ENCODE results near the gene SPRYD3.

Gene SPRYD3

DNA sequence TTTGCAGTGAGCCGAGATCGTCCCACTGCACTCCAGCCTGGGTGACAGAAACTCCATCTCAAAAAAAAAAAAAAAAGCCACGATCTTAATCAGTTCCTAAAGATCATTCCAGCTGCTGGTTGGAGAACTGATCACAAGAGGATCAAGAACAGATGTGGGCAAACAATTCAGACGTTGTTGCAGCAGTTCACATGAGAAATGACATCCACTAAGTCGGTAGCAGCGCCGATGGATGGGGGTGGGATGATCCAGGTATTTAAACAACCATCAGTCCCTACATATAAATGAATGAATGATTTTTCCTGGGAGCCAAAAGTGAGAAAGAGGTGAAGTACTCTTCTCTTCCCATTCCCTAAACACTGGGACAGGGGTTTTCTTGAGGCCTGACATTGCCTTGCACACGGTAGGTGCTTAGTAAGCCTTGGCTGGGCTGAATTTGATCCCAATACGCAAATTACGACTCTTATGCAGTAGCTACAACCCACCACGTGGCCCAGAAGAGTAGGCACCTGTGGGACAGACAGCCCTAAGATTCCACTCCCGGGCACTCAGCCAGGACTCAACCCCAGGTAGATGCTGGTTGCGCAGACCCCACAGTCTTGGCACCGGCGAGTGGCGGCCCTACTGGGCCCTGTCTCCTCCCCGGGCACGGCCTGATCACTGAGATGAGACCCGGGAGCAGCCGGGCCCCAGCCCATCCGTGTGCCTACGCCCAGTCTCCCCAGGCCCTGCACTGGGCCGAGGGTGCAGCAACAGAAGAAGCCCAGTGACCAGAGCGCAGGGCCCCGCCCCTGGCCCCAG, 565 bp downstream of the SPRYD3 start:
- DNase-seq (ENCODE audit: low read depth, low spot score), result no peak

DNA sequence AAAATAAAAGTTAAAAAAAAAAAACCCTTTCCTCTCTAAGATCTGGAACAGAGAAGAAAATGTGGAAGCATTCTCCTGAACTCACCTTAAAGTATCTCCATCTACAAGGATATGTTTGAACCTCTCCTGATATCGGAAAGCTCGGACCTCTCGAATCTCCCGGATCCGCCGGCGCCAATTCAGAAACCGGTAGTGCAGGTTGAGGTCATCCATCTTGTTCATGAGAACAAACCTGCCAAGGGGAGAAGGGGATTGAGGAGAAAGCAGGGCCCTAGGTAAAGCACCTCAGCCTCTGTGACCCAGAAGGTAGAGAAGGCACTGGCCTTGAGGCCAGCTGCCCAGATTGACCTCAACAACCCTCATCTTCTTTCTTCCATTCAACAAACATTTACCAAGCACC, 2.2 kb downstream of the SPRYD3 start:
- no peak for DNase-seq (ENCODE audit: low read depth, low spot score)

DNA sequence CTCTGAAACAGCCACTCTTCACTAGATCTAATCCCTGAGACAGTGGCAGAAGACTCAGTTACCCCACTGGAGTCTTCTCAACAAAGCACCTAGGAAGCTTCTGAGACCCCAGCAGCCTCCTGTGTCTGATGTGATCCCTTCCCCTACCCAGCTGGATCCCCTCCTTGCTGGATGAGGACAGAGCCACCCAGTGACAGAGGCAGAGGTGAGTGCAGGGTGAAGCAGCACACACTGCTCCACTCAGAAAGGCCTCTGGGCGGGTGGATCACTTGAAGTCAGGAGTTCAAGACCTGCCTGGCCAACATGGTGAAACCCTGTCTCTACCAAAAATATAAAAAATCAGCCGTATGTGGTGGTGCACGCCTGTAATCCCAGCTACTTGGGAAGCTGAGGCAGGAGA, 2.7 kb downstream of the SPRYD3 start:
- no peak for DNase-seq (ENCODE audit: low read depth, low spot score)

DNA sequence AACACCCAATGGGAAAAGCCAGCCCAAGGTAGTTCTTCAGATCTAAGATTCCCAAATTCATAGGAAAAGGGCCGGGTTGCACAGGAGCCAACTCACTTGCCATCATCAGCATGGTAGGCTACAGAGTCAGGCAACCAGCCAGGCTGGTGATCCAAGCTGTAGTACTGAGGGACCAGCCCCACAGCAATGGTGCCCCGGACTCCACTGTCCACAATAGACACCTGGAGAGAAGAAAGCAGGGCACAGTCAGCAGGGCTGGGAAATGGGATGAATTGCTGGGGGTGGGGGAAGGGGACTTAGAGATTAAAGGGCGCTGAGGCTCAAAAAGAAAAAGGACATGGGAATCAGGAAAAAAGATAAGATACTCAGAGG, 4.2 kb downstream of the SPRYD3 start:
- no peak for DNase-seq (ENCODE audit: low read depth, low spot score)

DNA sequence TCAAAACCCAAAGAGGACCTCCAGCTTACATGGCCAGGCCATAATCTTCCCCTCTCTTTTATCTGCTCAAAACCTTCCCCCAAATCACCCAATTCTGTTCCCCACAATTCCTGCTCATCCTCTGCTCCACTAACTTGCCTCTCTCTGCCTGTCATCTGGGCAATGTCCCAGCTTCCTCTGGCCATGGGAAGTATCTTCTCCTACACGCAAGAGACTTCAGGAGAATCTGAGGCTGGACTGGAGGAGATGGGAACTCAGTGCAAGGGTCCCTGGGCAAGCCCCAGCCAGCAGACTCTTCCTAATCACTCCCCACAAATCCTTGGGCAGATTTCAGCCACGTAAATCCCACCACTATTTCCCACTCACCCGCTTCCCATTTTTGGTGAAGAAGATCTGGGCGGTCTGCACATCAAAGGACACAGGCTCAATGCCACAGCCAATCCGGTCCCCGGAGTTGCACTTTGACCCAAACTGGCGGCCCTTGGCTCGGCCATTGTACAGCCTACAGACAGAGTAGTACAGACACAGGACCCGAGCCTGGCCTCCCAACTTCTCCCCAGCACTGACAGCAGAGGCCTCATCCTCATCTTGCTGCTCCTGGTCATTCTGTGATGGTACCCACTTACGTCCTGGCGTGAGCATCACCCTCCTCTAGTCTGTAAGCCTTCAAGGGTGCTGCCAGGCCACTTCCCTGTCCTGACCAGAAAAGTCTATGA, 4.7 kb downstream of the SPRYD3 start:
- DNase-seq (ENCODE audit: low read depth, low spot score), result no peak

DNA sequence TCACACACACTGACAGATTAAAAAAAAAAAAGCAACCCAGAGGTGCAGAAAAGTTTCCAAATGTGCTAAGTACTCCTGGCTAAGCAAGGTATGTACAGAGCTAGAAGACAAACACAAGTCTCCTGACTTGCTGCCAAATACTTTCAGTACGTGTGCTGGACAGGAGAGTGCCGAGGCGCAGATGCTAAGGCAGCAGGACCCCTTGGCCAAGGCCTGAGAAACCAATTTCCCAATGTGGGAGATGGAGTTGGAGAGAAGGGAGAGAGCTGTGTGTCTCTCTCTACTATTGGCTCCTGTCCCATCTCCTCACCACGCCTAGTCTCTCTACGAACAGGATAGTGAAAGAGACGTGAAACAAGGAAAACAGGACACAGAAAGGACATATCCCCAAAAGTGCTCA, 5.3 kb downstream of the SPRYD3 start:
- DNase-seq (ENCODE audit: low read depth, low spot score), result no peak

DNA sequence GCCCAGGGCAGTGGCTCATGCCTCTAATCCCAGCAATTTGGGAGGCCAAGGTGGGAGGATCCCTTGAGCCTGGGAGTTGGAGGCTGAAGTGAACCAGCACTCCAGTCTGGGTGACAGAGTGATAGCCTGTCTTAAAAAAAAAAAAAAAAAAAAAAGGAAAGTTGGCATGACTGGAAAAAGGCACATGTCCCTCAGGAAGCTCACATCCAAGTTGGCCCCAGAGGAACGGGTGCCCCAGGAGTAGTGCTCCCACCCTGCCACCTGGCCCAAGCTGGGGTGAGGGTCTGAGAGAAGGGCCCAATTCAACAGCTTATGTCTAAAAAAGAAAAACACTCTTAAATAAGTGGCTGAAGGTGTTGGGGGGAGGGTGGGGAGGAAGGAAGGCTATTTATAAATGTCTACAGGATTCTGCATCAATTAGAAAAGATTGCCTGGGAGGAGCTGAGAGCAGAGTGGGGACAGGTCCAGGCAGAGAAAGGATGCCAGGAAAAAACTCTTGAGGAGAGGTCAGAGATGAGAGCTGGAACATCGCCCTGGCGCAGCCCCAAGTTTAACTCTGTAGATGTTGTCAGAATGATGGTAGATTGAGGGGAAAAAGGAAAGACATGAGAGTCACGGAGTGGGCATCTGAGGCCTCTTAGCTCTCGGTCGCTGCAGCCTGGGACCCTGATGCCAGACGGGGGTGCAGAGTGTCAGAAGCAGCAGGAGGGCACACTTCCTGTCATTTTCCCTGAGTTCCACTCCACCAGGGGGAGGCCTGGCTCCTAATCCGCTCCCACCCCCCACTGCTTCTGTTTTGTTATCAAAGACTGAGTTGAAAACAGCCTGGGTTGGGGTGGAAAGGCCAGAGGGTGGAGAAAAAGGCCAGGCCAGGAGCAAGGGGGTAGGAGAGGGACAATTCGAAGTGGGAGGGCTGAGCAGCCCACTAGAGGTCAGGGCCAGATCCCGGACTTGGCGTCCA, 7.3 kb downstream of the SPRYD3 start:
- no peak for DNase-seq (ENCODE audit: low read depth, low spot score)

DNA sequence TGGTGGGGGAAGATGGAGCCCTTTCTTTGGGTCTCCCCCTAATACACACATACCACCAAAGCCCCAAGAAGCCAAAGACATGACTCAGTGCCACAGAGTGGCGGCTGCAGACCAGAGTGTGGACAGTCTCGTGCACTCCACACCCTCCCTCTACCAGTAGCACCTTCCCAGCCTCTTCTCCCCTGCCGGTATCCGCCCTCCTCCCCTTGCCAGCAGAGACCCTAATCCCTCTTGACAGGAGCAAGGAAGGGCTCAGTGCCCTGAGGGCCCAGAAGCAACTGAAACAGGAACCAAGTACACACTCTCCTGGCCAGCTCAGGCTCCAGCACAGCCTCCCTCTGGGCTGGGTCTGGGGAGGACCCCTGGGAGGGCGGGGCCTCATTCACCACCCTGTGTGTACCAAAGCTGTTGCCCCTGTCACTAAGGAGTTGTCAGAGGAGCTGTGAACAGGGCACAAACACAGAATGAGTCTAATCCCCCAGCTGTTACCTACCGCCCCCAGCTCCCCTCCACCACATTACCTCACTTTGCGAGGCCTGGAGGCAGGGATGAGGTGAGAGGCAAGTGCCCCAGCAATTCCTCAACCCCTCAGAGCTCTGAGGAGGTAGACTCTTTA, 8.2 kb downstream of the SPRYD3 start:
- DNase-seq (ENCODE audit: low read depth, low spot score), result peak; percentile 84

DNA sequence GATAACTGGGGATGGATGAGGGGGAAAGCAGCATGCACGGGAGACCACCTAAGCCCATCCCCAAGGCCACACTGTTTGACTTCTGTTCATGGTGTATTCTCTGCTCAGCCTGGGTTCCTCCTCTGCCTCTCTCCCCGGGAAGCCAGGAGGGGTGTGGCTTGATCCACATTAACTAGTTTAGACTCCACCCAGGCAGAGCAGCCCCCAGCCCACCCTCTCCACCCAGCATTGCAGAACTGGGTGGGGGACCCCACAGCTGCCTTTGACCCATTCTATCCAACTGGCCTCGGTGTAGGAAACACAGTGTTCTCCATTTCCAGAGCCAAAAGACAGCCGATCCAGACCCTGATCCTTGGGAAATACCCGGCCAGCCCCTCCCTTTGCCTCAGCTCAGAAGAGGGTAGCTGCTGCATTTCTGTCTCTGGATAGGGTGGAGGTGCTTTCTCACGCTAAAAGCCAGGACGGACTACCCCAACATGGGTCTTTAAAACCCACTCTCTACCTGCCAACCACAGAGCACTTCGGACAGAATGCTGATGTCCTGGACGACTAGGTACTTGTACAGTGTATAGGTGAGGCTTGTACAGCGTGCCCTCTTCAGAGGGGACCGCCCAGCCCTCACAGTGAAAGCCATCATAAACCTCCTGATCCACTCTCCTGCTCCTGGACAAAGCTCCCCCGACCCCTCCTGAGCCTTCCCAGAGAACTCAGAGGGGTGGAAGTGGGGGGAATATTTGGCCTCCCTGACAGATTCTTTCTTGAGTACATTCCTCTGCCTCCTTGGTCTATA, 9.4 kb downstream of the SPRYD3 start:
- no peak for DNase-seq (ENCODE audit: low read depth, low spot score)

DNA sequence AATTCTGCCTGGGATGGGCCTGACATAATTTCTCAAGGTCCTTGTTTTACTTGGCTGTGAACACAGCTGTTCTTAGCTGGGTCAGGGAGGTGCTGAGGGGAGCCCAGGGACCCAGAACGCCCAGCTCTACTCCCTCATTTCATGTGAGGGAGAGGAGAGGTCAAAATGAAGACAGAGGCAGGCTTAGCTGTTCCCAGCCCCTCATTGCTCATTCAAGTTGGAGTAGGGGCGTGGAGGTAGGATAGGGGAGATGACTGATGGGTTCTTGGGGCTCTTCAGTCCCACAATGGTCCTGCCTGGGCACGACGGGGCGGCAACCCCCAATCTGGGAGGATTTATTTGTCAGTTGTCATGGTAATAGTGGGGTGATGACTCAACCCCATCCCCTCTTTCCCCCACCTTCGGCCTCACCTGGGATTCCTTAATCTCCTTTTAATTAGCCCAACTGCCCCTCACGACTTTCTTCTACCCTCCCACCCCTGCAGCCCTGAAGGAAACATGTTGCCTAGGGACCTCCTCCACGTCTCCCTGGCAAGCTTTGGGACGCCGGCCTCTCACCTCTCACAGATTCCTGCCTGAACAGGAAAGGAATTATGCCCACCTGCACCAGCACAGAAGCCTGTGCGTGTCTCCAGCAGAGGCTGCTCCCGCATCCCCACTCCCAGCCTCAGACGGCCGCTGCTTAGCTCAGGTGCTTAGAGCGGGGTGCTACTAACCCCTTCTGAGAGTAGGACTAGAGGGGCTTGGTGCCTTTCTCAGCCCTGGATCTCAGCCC, 10.2 kb downstream of the SPRYD3 start:
- no peak for DNase-seq (ENCODE audit: low read depth, low spot score)

DNA sequence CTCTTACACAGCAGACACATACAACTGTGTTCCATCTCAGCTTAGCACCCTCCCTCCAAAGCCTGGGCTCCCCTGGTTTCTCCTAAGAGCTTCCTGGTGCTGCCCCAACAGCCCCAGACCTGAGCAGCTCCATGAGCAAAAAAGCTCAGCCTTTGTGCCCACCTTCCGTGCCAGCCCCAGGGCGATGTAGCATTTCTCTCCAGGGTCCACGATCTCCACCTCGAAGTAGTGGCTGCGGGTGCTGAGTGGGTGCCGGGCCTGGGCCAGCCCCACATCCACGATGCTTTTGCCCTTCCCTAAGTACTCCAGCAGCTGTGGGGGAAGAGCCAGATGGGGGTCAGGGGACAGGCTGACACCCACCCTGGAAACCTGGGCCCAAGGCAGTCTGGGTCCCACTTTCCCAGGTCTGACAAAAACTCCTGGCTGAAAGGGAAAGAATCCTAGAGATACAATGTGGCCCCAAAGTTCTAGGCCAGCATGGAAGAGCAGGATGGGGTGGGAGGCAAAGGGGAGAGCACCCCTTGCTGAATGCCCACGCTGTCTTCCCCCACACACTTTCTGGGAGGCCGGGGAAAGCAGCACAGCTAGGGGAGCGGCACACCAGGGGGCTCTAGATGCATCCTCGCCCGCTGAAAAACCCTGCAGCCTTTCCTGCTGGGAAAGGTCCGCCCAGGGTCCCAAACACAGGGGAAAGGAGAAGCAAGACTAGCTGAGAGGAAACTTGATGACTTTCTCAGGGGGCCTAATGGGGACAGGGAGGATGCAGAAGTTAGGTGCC, 11.0 kb downstream of the SPRYD3 start:
- no peak for DNase-seq (ENCODE audit: low read depth, low spot score)

DNA sequence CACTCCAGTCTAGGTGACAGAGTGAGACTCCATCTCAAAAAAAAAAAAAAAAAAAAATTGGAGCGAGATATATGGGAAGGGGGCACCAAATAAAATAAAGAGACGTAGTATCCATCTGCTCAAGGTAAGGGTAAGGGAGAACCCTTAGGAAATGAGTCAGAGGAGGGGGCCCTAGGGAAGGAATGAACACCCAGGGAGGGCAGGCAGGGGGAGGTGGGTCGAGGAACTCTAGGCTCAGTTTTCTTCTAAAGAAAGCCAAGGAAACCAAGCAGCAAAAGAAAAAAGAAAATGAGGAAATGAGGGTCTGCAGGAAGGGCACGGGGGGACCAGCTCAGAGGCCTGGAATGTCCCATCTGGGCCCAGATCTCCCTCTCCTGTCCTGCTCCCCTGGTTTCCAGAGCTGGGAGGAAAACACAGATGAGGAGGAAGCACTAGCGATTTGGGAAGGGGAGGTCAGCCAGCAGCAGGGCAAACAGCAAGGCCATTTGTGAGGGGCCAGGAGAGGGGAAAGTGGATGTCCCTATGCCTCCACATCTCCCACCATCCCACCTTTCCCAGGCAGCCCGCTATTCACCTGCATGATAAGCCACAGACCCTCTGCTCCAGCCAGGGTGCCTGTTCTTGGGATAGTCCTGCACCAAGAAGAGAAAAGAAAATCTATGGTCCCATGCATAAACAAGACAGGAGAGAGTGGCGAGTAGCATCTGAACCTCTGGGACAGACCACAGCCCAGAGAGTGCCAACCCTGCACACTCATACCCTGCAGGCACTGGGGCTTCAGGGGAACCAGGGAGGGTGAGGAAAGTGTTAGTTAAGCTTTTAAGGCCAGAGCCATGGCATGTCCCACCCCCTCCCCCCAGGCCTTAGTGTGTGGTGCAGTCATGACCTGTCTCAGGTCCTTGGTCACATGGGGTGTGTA, 11.9 kb downstream of the SPRYD3 start:
- no peak for DNase-seq (ENCODE audit: low read depth, low spot score)

DNA sequence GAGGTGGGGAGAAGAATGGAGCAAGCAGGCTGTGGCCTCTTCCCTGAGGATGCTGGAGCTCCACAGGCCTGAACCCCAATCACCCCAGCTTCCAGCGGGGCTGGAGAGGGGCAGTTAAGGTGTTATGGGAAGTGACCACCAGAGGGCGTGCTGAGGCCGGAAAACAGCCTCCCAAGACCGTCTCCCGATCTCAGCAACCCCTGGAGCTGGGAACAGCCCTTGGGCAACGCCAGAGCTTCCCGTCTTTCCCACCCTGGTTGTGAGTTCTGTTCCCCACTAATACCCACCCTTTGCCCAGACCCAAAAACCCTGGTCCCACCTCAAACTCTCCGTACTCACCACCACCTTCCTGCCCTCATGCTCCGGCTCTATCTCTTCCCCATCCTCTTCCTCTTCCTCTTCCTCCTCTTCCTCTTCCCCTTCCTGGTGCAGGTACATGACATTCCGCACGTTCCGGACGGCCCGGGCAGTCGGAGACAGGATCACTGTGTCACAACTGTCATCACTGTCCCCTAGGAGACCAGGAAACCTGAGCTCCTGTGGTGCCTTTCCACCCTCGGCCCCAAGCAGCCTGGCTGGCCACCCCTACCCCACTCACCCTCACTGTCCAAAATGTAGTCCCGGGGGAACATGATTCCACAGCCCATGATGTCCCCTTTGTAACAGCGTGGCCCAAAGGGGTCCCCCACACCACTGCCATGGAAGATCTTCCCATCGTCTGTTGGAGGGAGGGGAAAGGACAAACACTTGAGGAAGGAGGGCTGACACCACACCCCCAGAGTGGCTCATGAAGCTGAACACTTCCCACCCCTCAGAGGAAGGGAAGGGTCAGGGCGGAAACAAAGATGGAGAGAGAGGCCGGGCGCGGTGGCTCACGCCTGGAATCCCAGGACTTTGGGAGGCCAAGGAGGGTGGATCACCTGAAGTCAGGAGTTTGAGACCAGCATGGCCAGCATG, 12.9 kb downstream of the SPRYD3 start:
- peak; percentile 86 for DNase-seq (ENCODE audit: low read depth, low spot score)

DNA sequence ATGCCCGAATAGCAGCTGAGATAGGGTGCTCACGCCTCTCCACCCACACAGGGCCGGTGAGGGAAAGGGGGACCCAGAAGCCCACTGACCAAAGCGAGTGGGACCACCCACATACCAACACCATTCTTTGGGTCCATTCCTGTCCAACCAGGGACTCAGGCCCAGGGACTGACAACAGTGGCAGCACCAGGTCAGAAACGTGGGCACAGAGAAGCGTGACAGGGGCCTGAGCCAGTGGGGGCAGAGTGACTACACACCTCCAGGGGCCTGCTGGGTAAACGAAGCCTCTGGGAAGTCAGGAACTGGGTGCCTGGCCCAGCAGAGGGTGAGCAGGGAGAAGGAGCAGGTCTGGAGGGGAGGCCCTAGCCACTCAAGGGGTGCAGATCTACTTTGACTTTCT, 13.7 kb downstream of the SPRYD3 start:
- DNase-seq (ENCODE audit: low read depth, low spot score), result no peak

DNA sequence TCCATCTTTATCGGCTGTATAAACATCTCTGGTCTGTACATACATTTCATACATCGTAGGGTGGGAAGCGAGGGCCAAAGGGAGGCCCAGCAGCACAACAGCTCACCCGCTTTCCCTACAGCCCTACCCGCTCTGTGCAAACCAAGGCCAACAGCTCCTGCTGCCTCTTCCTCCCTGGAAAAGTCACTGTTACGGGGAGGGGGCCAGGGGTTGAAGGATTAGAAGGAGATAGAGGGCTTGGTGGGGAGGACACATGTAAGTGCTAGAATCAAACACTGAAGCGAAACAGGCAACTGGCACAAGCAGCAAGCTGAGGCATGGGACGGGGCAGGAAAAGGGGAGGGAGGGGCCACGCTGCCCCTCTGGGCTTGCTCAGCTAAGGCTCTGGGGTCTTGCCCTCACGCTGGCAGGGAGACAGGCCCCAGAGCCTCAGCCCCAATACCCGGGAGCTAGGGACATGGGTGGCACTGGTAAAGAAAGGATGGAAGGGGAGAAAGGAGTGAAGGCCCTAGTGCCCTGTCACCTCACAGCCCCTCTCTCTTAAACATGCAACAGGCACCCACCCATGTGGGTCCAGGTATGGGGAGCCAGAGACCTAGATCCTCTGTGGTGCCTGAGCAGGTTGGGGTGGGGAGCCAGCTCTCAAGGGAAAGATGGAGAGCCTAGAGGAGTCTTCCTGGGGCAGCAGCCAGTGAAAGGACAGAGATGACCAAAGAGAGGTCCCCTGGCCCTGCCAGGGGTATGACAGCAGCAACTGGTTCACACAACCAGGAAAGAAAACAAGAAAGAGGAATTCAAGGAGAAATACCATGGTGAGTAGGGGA, 14.4 kb downstream of the SPRYD3 start:
- no peak for DNase-seq (ENCODE audit: low read depth, low spot score)
